Measurements from ENCODE around the gene KRTAP10-8.

KRTAP10-8 gene

GRCh38 chr21:44612029-44612486 lies at the start of gene KRTAP10-8:
KRTAP10-8 (plus strand) TSS chr21:44612079; CDS start chr21:44612101, 22 bp downstream.
- in situ Hi-C loops (cut with HindIII; ENCODE audit: low sequenced_read_pairs): no loop called here
- no peak for DNase-seq (ENCODE audit: low read depth, low spot score)
- H3K4me3 ChIP-seq (ENCODE audit: low read depth, low read length): no peak within 1 kb of the TSS
- TF ChIP-seq CTCF (IDR thresholded peaks at IDR 0.05; ENCODE audit: low read depth, low read length): no peak

- no peak for DNase-seq (ENCODE audit: low read depth, low spot score)
- in situ Hi-C loops (cut with HindIII; ENCODE audit: low sequenced_read_pairs): no loop called here
- no peak for TF ChIP-seq CTCF (IDR thresholded peaks at IDR 0.05; ENCODE audit: low read depth, low read length)
- H3K4me3 ChIP-seq (ENCODE audit: low read depth, low read length): no peak overlapping the region
These were observed 47.8 kb upstream of the KRTAP10-8 start for GRCh38 chr21:44564099-44564498.

- no peak overlapping the region for H3K4me3 ChIP-seq (ENCODE audit: low read depth, low read length)
- TF ChIP-seq CTCF (IDR thresholded peaks at IDR 0.05; ENCODE audit: low read depth, low read length): no peak
- in situ Hi-C loops (cut with HindIII; ENCODE audit: low sequenced_read_pairs): no loop called here
- DNase-seq (ENCODE audit: low read depth, low spot score): no peak
These were observed 46.8 kb upstream of the KRTAP10-8 start for GRCh38 chr21:44564886-44565598.

GRCh38 chr21:44566403-44566802 lies 45.5 kb upstream of the KRTAP10-8 start:
- no peak for DNase-seq (ENCODE audit: low read depth, low spot score)
- no peak for TF ChIP-seq CTCF (IDR thresholded peaks at IDR 0.05; ENCODE audit: low read depth, low read length)
- in situ Hi-C loops (cut with HindIII; ENCODE audit: low sequenced_read_pairs): no loop called here
- no peak overlapping the region for H3K4me3 ChIP-seq (ENCODE audit: low read depth, low read length)

- H3K4me3 ChIP-seq (ENCODE audit: low read depth, low read length): no peak overlapping the region
- in situ Hi-C loops (cut with HindIII; ENCODE audit: low sequenced_read_pairs): no loop called here
- TF ChIP-seq CTCF (IDR thresholded peaks at IDR 0.05; ENCODE audit: low read depth, low read length): no peak
- no peak for DNase-seq (ENCODE audit: low read depth, low spot score)
These were observed 44.3 kb upstream of the KRTAP10-8 start for GRCh38 chr21:44567481-44568171.

GRCh38 chr21:44568261-44568660 lies 43.6 kb upstream of the KRTAP10-8 start:
- H3K4me3 ChIP-seq (ENCODE audit: low read depth, low read length): no peak overlapping the region

More at GRCh38 chr21:44568261-44568660, 43.6 kb upstream of the KRTAP10-8 start:
- DNase-seq (ENCODE audit: low read depth, low spot score): no peak
- in situ Hi-C loops (cut with HindIII; ENCODE audit: low sequenced_read_pairs): no loop called here
- no peak for TF ChIP-seq CTCF (IDR thresholded peaks at IDR 0.05; ENCODE audit: low read depth, low read length)

Measured in astrocyte of the spinal cord (primary cell).